ENCODE data around the gene SH3RF1. TPM values are rescaled to one million over a fixed set of nuclear protein-coding genes. Genes with fewer than 3 reads are reported as not detected.
"Not testable (repeated sequence)": the region's sequence is repeated elsewhere in the genome, so short reads cannot be mapped to it uniquely, and the experiment has no call there.

Gene SH3RF1
- total RNA-seq, 2 donors from 2014 or later = 7.8 to 12.4 TPM

- Histone ChIP-seq H3K27me3 (no peaks in the 10 kb centered on the region), H3K27ac (no peak overlapping the region), H3K9me3 (no peaks in the 10 kb centered on the region), H3K36me3 (no peaks in the 10 kb centered on the region), H3K4me3 (no peak overlapping the region), H3K4me1 (peaks cover 0 to 3% of the 10 kb centered on the region in 2 donors)
- TF ChIP-seq, protein P1, sequence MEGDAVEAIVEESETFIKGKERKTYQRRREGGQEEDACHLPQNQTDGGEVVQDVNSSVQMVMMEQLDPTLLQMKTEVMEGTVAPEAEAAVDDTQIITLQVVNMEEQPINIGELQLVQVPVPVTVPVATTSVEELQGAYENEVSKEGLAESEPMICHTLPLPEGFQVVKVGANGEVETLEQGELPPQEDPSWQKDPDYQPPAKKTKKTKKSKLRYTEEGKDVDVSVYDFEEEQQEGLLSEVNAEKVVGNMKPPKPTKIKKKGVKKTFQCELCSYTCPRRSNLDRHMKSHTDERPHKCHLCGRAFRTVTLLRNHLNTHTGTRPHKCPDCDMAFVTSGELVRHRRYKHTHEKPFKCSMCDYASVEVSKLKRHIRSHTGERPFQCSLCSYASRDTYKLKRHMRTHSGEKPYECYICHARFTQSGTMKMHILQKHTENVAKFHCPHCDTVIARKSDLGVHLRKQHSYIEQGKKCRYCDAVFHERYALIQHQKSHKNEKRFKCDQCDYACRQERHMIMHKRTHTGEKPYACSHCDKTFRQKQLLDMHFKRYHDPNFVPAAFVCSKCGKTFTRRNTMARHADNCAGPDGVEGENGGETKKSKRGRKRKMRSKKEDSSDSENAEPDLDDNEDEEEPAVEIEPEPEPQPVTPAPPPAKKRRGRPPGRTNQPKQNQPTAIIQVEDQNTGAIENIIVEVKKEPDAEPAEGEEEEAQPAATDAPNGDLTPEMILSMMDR (IDR thresholded peaks at IDR 0.05) = no peak
- DNase-seq (ENCODE audit: low spot score) = no peak
Observed at GRCh38 chr4:169183581-169183980, 87.2 kb downstream of the SH3RF1 start.

GRCh38 chr4:169179609-169180521, 90.9 kb downstream of the SH3RF1 start:
- Histone ChIP-seq H3K27me3 (no peaks in the 10 kb centered on the region), H3K36me3 (no peaks in the 10 kb centered on the region), H3K9me3 (no peaks in the 10 kb centered on the region), H3K27ac (no peak overlapping the region), H3K4me1 (peaks cover 0 to 3% of the 10 kb centered on the region in 2 donors), H3K4me3 (no peak overlapping the region)
- DNase-seq (ENCODE audit: low spot score) = no peak
- TF ChIP-seq, protein P1 (IDR thresholded peaks at IDR 0.05) = no peak

DNA sequence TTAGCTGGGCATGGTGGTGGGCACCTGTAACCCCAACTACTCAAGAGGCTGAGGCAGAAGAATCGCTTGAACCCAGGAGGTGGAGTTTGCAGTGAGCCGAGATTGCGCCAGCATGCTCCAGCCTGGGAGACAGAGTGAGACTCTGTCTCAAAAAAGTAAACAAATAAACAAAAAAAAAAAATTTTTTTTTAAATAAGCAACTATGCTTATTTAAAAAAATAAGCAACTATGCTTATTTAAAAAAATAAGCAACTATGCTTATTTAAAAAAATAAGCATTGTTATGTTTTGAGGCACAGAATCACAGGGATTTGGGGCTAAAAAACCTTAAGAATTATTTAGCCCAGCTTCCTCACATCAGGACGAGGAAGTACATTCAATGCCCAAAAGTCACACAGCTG, 92.7 kb downstream of the SH3RF1 start:
- not testable (repeated sequence) for H3K36me3 ChIP-seq; H3K4me1 ChIP-seq; DNase-seq (ENCODE audit: low spot score); H3K9me3 ChIP-seq; H3K27ac ChIP-seq; H3K27me3 ChIP-seq; H3K4me3 ChIP-seq

- Histone ChIP-seq H3K4me1 (peaks cover 0 to 3% of the 10 kb centered on the region in 2 donors), H3K9me3 (no peaks in the 10 kb centered on the region), H3K27ac (no peak overlapping the region), H3K27me3 (no peaks in the 10 kb centered on the region), H3K36me3 (no peaks in the 10 kb centered on the region), H3K4me3 (no peak overlapping the region)
- TF ChIP-seq, protein P1 (IDR thresholded peaks at IDR 0.05) = no peak
- no peak for DNase-seq (ENCODE audit: low spot score)
Observed at GRCh38 chr4:169175476-169175875, 95.3 kb downstream of the SH3RF1 start.

DNA sequence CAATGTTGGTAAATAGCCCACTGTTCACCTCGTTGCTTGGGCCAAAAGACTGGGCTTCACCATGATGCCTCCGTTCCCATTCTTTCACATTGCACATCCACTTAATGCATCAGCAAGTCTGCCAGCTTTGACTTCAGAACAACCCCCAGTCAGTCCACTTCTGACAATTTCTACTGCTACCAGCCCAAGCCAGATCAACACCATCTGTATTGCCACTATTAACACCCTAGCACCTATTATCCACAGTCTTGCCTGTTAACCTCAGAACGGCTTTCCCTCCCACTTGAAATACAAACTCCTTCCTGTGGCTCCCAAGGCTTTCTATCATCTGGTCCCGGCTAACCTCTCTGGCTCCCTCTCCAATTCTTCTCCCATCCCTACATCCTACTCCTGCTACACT, 95.7 kb downstream of the SH3RF1 start:
- H3K27ac ChIP-seq = no peak overlapping the region
- TF ChIP-seq, protein P1 (IDR thresholded peaks at IDR 0.05) = no peak
- no peaks in the 10 kb centered on the region for H3K27me3 ChIP-seq
- no peaks in the 10 kb centered on the region for H3K4me1 ChIP-seq
- H3K36me3 ChIP-seq = no peaks in the 10 kb centered on the region
- no peaks in the 10 kb centered on the region for H3K9me3 ChIP-seq
- H3K4me3 ChIP-seq = no peak overlapping the region
- DNase-seq (ENCODE audit: low spot score) = no peak

GRCh38 chr4:169174247-169174646, 96.5 kb downstream of the SH3RF1 start:
- Histone ChIP-seq H3K27ac (no peak overlapping the region), H3K27me3 (no peaks in the 10 kb centered on the region), H3K9me3 (no peaks in the 10 kb centered on the region), H3K4me3 (no peak overlapping the region), H3K36me3 (no peaks in the 10 kb centered on the region), H3K4me1 (no peaks in the 10 kb centered on the region)
- TF ChIP-seq, protein P1 (IDR thresholded peaks at IDR 0.05) = no peak
- DNase-seq (ENCODE audit: low spot score) = no peak

Measured in right atrium auricular region (tissue), 2 donors.